Mucosa of gallbladder (tissue), 1 donor: ENCODE measurements around the gene GNAT2. TPM values are rescaled to one million over a fixed set of nuclear protein-coding genes. Genes with fewer than 3 reads are reported as not detected.
A peak's percentile ranks its signal among the peaks of the same experiment; 100 is the strongest.

Experiments
- DNase-seq: peaks from one replicate; pipeline ENCODE4 v3.0.0-alpha.2; 2020; ENCODE audit warnings: low spot score
- total RNA-seq: library from RNA; stranded (reverse); gene quantifications from one replicate; pipeline ENCODE4 v1.2.1, GENCODE V29; 2021
- donor health status: DM: no; HTN: no; CAD: no.

The GNAT2 gene
- total RNA-seq, 1 donor from 2014 or later, result not detected

DNA sequence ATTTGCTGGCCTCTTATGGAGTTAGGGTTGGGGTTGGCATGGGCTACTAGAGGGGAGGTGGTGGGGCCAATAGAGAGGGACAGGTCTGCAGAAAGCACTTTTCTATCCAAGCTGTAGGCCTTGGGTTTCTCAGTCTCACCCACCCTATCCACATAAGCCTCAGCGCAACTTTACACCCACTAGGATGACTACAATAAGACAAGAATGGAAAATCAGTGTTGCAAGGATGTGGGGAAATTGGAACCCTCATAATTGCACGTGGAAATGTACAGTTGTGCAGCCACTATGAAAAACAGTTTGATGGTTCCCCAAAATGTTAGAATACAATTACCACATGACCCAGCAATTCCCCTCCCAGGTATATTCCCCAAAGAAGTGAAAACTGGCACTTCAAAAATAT, 22.4 kb upstream of the GNAT2 start:
- no peak for DNase-seq

DNA sequence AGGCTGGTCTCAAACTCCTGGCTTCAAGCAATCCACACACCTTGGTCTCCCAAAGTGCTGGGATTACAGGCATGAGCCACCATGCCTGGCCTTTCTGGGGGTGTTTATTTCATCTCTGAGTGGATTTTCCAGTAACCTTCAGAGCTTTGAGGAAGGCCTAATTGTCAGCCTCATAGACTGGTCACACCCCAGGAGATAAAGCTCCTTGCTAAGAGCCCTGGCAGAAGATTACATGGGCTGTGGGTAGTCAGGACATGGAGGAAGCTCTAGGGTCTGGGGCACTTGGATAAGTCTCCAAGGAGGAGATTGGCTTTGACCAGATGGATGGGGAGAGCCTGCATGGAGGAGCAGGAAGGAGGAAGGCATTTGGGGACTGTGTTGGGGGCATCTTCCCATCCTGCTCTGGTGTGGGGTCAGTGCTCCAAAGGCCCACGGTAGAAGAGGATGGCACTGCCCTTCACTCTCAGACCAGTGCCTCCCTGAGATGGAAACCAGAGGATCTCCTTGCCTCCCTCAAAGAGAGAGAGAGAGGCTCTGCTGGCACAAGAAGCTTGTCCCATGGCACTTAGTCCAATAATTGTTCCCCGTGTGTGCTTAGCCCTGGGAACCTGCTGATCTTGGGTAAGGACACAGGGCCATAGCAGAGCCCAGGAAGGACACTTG, 21.8 kb upstream of the GNAT2 start:
- no peak for DNase-seq

DNA sequence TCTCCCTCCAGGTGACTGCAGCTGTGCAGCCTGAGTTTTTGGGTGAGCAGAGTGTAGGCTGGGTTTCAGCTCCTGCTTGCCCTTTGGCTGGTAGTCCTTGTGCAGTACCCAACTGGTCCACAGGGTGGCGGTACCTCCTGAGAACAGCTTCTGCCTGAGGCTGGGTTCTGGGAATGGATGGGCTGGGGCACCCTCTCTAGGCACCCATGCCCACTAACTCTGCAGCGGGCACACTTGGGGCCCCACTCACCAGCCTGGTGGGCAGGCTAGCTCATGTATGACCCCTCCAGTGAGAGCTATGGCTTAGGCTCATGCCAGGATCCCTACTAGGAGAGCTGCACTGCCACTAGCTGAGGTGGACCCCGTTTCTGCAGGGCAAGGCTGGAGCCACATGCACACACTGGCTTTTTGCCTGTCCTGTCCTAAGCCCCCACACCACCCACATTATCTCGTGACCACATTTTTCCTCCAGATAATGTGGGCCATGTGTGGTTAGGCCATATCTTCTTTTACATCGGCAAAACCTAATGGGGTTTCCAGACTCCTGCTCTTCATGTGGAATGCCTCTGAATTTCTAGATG, 21.0 kb upstream of the GNAT2 start:
- DNase-seq, result peak; percentile 90

GRCh38 chr1:109639841-109640184, 20.4 kb upstream of the GNAT2 start:
- DNase-seq, result no peak

DNA sequence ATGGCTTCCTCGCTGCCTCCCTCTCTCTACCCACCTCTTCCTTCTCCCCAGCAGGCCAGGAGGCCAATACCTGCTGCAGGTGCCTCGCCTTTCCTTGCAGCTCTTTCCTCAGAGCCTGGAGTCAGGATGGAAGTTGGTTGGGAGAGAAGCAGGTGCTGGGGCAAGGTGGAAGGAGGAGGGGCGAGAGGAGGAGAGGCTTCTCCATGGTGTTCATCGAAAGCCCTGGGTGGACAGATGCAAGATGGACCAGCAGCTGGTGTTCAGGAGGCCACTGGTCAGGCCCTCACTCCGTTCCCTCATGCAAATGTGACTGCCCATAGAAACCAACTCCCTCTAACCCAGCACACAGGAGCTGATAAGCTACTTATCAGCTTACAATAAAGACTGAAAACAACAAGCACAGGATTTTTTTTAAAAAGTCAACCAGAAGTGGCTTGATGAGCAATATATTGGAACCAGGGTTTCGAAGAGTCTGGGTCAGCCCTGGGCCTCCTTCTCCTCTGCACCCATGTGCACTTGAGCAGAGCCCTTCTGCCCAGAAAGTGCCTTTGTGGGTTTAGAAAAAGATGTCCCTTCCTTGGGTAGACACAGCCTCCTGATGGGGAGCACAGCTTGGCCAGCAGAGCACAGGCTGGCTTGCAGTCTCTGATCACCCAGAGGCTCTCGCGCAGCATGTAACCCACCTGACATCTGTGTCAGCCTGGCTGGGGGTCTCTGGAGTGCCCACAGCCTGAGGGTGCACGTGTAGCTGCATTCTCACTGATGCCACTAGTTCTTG, 19.8 kb upstream of the GNAT2 start:
- DNase-seq, result no peak

DNA sequence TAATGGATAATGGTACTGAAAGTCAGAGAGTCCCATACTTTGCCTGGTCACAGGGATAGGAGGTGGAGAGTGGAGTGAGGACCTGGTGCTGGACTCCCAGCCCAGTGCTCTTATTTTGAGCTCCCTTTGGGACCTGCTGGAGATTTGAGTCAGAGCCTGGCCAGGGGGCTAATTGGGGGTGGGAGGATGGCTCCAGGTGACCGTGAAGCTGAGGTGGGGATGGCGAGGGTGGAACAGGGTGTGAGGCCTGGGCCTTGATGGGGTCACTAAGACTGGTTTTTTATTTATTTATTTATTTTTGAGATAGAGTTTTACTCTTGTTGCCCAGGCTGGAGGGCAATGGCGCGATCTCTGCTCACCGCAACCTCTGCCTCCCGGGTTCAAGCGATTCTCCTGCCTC, 18.0 kb upstream of the GNAT2 start:
- no peak for DNase-seq

DNA sequence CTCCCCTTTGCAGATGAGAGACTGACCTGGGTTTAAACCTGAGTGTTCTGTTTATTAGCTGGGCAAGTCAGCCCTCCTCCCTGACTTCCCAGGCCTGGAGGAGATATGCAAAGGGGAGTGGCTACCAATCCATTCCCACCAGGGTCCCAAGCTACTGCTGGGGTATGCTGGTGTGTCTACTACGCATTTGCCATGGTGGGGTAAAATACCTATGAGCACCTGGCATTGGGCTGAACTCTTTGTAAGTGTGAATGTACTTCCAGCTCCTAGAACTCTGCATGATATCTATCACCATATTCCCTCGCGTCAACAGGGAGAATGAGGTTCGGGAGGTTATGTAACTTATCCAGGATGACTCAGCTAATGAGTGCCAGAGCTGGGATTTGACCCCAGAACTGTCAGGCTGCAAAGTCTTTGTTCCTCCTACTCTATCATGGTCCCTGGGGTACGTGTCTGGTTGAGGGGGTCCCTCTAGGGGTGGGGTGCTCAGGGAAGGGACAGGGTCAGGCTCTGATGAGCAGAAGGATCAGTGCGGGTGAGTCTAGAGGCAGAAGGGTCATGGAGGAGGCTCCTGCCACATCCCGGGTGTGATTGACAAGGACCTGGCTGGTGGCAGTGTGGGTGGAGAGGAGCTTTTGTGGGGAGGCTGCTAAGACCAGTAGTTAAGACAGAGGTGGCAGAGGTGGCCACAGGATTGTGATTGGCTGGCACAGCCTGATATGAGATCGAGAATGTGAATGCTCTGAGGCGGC, 17.0 kb upstream of the GNAT2 start:
- no peak for DNase-seq

DNA sequence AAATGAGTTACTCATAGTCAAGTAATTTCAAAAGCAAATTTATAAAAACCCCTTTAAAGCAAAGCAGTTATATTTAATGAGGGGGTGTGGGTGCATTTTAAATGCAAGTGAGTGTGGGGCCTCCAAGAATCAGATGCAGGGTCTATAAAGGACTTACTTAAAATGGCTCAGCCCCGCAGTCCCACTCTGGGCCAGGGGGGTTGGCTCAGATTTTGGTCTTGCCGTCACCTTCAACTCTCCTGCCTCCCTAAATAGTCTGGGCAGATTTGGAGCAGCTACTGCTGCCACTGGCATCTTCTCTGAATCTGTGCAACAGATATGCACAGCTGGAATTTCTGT, 16.4 kb upstream of the GNAT2 start:
- DNase-seq, result no peak

DNA sequence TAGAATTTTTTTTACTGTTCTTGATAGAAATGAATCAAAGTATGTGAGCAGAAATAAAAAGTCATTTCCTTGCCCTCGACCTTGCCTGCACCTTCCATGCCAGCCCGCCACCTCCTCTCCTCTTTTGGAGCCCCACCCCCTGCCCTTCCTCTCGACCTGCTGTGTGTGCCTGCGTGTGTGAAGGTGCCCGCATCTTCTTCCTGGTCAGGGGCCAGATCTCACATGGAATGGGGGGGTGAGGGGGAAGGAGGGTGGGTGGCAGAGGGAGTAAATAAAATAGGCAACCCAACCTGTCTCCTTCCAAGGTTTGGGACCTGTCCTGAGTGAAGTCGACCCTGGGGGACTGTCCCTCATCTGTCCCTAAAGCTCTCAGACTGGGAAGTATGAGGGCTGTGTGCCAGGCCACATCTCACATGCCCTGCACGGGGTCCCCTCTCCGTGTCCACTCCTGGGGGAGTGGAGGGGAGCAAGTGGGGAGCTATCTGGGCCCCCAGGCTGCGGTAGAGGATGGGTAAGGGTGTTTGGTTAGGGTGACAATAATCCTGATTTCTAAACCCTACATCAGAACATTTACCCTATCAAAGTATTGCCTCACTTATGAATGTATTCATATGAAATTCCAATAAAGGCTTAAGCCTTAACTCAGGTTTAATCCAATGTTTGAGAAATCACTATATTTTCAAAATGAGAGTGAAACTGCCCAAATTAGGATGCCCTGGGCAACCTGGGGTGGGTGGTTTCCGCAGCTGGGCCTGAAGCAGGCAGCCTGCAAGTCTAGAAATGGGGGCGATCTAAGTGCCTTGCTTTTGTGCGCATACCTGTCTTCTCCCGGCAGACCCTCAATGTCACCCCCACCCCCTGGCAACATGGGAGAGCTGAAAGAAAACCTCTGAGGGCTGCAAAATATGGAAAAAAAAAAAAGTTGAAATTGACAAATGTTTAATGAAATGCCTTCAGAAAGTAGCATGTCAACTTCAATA, 15.6 kb upstream of the GNAT2 start:
- no peak for DNase-seq

DNA sequence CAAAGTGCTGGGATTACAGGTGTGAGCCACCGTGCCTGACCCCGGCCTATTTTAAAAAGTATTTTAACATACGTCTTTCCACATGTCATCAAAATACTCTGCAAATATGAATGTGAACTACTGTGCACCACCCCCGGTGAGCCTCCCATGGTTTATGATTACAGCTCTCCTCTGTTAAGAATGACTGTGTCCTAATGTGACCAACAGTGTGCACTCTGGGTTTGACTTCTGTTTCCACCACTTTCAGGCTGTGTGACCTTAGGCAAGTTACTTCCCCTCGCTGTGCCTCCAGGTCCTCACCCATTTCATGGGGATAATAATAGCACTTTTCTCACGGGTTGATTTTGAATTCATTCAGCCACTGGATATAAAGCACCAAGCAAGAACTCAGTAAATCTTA, 14.9 kb upstream of the GNAT2 start:
- no peak for DNase-seq

- no peak for DNase-seq
Measured at GRCh38 chr1:109632671-109633346, 13.4 kb upstream of the GNAT2 start.

DNA sequence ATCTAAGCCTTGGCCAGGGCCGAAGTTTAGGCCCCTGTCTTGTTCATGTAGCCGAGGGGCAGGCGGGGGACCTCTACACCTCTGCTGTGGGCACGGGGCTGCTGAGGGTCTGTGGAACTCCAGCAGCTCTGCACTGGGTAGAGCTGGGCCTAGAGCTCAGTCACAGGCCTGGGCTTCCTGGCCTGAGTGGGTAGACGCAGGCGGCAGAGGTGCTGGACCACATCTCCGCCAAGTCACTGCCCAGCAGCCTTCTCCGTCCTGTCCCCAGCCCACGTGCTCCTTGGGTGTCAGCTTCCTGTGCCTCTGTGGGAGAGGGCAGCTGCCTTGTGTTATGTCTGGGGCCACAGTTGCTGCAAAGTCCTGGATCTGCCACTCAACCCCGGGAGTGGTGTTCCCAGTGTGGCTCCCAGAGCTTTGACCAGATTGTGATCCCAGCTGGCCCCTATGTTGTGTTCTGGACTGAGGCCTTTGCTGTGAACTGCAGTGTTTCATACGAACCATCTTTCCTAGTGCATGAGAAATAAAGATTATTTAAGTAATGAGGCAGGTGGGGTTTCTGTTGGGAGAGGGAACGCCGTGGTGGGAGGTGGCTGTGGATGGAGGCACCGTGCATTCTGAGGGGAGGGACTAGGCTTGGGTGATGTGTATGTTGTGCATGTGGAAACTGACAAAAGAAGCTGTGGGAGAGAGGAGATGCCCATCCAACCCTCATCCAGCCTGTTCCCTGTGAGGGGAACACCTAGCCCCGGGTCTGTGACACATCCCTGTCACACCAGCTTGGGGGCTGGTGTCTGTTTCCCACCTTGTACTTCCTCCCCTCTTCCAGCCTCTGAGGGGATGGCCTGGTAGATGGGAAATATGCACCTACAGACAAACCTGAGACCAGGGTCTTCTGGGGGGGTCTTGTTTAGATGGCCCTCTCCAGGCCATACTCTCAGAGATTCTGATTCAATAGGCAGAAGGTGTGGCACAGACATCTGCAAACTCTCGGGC, 12.4 kb upstream of the GNAT2 start:
- DNase-seq, result no peak

DNA sequence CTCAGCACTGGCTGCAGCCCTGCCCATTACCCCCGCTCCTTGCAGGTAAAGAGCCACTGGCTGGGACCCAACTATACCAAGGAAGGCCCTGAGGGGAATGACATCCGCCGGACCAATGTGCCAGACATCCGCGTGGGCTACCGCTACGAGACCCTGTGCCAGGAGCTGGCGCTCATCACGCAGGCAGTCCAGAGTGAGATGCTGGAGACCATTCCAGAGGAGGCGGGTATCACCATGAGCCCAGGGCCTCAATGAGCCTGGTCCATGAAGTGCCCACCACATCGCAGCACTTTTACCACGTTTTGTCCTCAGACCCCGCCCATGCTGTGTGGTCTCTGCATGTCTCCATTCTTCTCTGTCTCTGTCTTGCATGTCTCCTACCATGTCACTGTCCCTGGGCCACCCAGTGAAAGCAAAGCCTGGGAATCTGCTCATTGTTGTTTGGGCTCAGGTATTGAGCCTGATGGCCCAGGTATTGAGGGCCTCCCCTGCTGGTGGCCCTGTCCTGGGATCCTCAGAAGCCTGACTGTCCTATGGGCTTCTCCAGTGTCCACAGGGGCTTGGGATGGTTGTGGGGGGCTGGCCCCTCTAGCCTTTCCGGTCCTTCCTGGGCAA, 11.6 kb upstream of the GNAT2 start:
- no peak for DNase-seq

DNA sequence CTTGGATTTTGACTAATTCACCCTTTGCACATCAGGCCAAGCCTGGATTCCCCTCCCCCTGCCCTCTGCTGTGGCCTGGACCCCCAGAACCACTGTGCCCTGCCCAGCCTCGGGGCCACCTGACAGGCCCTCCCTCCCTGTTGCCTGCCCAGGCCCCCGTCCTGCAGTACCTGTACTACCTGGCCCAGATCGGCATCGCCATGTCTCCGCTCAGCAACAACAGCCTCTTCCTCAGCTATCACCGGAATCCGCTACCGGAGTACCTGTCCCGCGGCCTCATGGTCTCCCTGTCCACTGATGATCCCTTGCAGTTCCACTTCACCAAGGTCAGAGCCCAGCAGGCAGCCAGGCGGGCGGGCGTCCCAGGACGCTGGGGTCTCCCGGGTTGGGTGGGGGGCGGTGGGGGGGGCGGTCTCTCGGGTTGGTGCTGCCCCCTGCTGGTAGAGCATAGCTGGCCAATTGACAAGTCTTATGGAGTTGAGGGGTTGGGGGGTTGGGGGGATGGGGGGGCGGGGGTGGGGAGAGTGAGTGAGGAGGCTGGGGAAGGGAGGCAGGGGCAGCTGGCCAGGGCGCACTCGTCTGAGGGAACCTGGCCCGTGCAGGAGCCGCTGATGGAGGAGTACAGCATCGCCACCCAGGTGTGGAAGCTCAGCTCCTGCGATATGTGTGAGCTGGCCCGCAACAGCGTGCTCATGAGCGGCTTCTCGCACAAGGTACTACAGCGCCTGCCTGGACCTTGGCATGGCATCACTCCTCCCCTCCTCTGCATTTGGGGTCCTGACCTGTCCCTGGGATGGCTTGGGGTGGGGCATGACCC, 10.9 kb upstream of the GNAT2 start:
- no peak for DNase-seq

GRCh38 chr1:109629372-109630030, 10.1 kb upstream of the GNAT2 start:
- no peak for DNase-seq

DNA sequence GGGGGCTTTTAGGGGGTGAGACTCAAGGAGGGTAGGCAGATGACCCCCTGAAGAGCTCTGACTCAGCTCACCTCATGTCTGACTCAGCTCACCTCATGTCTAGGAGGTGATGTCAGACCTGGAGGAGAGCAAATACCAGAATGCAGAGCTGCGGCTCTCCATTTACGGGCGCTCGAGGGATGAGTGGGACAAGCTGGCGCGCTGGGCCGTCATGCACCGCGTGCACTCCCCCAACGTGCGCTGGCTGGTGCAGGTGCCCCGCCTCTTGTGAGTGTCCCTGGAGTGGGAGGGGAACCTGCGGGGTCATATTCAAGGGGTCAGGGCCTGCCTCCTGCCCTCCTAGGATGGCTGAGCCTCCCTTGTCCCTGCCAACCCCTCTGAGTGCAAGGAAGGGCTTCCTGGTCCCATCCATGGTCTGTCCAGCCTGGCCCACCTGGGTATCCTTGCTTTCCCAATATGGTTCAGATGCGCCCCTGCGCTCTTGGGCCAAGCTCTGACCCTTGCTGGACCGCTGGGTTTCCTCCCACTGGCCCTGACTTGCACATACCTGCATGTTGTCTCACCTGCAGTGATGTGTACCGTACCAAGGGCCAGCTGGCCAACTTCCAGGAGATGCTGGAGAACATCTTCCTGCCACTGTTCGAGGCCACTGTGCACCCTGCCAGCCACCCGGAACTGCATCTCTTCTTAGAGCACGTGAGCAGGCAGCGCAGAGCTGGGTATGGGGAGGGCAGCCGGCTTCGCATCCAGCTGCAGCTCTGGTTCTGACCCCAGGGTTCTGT, 9.3 kb upstream of the GNAT2 start:
- no peak for DNase-seq
